Lower leg skin (tissue), 3 donors: Measurements from ENCODE around the gene NIPAL3.

ENCODE experiments used
- CTCF ChIP-seq, 3 donors: fragments of 450-650 bp; IDR thresholded peaks; one replicate each; pipeline ENCODE4 v1.5.1; 2016; ENCODE audit warnings: antibody characterized with exemption in 3 of 3, mild to moderate bottlenecking in 3 of 3, moderate library complexity in 2 of 3
- POLR2A ChIP-seq, 2 donors: fragments of 450-650 bp; IDR thresholded peaks; one replicate each; pipeline ENCODE4 v1.6.1; 2016 to 2017; ENCODE audit warnings: antibody characterized with exemption in 2 of 2, mild to moderate bottlenecking in 1 of 2, moderate library complexity in 1 of 2

- peak in 1 of 3 donors; percentile 49 for TF ChIP-seq CTCF (IDR thresholded peaks at IDR 0.05)
- no peak for TF ChIP-seq POLR2A (IDR thresholded peaks at IDR 0.05)
Measured at GRCh38 chr1:24391882-24392603, 23.6 kb upstream of the NIPAL3 start.
